H54 (cell line): ENCODE data around the gene TMEM143.
"Not testable (repeated sequence)": the region's sequence is repeated elsewhere in the genome, so short reads cannot be mapped to it uniquely, and the experiment has no call there.

Source experiments
- DNase-seq: peaks from one replicate; pipeline ENCODE4 v3.0.0; 2011; ENCODE audit warnings: low spot score, mixed read lengths; ENCODE audit not compliant: insufficient read length
- FAIRE-seq: peaks from 3 replicates; lab custom pipeline; 2011; peaks lifted over from hg19 to GRCh38; lab: Jason Lieb, UNC
- POLR2A ChIP-seq: IDR thresholded peaks from 2 replicates; pipeline ENCODE4 v1.6.1; 2011; ENCODE audit warnings: low read depth, mild to moderate bottlenecking, low read length

Gene TMEM143

DNA sequence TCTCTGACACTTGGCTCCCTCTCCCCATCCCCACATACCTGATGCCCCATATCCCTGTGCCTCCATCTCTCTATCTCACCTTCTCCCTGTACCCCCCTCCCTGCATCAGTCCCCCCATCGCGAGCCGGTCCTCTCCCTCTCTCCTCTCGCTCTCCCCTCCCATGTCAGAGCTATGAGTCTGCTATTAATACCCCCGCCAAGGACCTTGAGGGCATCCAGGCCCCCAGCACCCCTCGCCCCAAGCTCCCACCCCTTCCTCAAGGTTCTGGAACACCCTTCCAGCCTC lies 31.4 kb upstream of the TMEM143 start:
- no peak for DNase-seq
- FAIRE-seq: no peak
- TF ChIP-seq POLR2A: no peak

DNA sequence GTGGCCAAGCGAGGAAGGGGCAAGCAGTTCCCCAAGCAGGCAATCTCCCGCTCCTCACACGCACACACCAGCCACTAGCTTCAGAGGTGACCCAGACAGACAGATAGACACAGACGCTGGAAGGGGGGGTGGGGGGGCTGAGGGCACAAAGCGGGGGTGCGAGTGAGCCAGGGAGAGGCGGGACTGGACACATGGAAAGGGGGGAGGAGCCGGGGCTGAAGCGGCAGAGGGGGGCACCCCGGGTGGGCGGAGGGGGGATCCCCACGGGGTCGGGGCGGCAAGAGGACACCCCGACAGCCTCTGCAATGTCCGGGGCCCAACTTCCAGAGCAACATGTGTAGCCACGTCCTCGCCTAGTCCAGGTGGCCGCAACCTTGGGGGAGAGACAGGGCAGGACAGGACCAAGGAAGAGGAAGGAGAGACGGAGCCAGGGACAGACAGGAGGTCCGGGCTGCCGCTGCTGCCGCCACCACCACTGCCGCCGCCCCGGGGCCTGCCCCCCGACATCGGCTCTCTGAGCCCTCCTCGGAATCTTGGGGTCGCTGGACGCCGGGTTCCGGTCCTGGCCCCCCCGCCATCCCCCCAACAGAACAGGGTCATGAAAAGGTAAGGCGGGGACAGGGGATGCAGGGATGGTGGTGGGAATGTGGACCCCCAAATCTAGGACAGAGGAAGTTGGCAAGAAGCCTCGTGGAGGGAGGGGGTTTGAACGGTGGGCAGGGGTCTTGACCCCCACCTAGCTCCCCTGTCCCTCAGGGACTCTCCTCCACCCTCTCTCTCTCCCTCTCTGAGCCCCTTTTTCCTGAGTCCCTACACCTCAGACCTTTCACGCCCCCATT lies 30.8 kb upstream of the TMEM143 start:
- FAIRE-seq: no peak
- no peak for TF ChIP-seq POLR2A
- no peak for DNase-seq

DNA sequence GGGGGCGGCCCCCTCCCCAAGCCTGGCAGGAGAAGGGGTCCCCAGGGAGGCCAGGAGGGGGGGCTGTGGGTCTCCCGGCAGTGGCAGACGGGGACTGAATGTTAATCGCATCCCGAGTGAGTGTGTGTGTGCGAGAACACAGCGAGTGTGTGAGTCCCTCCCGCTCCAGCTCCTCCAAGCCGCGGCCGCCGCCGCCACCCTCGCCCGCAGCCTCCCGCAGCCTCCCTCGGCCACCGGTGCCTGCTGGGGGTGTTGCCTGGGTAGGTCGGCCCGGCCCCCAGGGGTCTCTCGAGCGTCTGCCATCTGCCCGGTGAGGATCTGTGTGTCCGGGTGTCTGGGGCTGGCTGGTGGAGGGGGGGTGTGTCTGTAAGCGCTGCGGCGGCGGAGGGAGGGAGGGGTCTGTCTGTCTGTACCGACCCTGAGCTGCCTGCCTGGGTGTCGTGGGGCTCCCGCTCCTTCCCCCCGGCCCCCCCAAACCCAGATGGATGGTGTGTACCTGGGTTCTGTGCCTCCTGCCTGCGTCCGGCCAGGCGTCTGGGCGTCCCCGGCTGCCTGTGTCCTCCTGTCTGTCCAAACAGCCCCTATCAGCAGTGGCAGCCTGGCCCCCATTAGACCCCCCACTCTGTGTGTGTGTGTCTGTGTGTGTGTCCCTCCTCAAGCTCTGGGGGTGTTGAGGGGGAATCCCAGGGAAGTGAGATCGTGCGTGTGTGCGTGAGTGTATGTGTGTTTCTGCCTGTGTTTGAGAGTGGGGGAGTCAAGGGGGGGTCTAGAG lies 30.0 kb upstream of the TMEM143 start, which contains the start of gene GRIN2D:
TSS of gene GRIN2D (plus strand) at position 110 of the 772 bp plus-strand sequence. CDS start 4,725 bp downstream, outside the sequence.
- no peak for DNase-seq
- no peak for FAIRE-seq

DNA sequence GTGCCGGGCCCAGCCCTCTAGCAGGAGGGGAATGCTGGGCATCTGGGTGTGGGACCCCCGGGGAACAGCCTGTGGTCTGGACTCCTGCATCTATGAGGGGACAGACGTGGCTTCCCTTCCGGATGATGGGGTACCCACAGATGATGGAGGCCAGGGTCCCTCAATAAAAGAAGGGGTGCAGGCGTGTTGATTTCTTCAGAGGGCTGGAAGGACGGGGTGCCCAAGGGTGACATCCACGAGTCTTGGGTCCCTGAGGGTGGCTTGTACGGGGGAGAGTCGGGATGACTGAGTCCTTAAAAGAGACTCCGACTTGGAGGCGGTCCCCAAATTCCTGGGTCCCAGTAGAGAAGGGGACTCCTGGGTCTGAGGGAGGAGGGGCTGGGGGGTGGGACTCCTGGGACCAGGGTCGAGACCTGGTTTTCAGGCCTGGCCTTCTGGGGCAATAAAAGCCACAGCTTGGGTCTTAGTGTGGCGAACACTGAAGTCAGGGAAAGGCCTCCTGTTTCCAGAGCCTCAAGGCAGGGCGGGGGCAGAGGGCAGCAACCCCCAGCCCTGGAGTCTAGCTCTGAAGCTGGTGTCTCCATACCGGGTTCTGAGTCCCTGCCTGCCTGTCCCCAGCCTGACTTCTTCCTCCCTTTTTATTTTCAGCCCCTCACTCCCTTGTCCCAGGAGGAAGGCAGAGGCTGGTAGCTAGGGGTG lies 29.3 kb upstream of the TMEM143 start:
- DNase-seq: no peak
- FAIRE-seq: no peak
- TF ChIP-seq POLR2A: no peak

More for the DNA sequence above, 30.0 kb upstream of the TMEM143 start, which contains the start of gene GRIN2D:
- TF ChIP-seq POLR2A: no peak

DNA sequence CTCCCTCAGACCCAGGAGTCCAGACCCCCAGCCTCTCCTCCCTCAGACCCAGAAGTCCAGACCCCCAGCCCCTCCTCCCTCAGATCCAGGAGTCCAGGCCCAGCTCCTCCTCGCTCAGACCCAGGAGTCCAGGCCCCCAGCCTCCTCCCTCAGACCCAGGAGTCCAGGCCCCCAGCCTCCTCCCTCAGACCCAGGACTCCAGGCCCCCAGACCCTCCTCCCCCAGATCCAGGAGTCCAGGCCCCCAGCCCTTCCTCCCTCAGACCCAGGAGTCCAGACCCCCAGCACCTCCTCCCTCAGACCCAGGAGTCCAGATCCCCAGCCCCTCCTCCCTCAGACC lies 28.2 kb upstream of the TMEM143 start:
- DNase-seq, FAIRE-seq: not testable (repeated sequence)

DNA sequence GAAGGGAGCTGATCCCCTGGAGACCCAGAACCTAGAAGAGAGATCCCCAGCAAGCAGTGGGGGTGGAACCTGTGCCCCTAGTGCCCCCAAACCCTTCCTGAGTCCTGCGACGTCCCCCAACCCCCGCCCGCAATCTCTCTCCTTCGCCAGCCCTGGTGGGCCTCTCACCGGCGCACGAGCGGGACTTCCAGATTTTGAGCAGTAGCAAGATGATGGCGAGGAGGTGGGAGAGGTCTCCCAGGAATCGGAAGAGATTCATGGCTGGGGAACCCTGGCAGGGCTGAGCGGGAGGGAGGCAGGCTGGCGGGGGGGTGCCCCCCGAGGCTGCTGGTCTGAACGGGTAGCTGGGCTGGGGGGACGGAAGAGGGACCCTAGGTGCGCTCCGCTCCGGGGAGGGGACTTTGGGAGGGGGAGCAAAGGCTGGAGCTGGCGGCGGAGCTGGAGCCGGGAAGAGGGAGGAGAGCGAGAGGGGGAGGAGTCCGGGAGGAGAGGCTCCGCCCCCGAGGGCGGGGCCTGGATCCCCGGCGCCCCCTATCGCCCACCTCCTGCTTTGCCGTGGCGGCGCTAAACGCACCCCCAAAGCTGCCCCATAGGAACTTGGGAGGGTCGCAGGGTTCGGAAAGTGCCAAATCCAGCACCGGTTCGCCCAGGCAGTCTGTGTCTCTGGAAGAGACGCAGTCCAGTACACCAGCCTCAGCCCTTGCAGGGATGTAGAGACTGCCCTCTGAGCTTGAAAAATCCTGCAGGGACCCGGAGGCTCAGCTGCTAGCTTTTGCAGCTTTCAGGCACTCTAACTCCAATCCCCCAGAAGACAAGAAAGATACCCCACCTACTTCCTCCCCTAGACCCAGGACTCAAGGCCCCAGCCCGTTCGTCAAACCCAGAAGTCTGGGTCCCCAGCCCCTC lies 27.6 kb upstream of the TMEM143 start, which contains the start of gene KDELR1:
TSS of gene KDELR1 (minus strand) at position 452 of the 906 bp plus-strand sequence. CDS start at position 259, 193 bp downstream.
- FAIRE-seq: no peak
- no peak; the same call in 1 of the 2 replicates for TF ChIP-seq POLR2A
- no peak for DNase-seq

DNA sequence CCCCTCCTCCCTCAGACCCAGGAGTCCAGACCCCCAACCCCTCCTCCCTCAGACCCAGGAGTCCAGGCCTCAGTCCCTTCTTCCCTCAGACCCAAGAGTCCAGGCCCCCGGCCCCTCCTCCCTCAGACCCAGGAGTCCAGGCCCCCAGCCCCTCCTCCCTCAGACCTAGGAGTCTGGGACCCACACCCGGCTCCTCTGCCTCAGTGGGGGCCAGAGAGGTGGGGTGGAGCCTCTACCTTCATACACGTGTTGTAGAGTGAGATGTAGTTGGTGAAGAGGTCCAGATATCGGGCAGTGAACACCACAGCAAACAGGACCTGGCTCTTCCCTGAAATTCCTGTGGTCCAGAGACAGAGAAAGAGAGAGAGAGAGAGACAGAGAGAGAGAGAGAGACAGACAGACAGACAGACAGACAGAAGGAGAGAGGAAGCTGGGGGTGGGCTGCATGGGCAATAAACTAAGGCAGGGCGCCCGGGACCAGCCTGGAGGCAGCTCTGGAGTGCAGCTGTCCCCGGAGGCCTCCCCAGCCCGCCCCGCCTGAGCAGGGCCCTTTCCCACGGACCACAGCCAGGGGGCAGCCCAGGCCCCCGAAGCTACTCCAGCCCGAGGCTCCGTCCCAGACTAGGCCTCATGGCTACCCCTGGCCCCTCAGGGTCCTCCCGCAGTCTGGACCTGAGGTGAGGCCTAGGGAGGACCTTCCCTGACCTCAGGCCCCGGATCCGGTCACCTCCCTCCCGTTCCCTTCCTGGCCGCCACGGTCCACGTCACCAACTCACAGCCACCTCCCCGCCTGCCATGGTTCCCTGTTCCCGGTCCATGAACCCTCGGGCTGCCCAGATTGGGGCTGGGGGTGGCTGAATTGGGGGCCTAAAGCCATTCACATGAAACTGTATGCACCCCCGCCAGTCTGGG lies 26.7 kb upstream of the TMEM143 start:
- TF ChIP-seq POLR2A: no peak
- no peak for FAIRE-seq
- DNase-seq: no peak

DNA sequence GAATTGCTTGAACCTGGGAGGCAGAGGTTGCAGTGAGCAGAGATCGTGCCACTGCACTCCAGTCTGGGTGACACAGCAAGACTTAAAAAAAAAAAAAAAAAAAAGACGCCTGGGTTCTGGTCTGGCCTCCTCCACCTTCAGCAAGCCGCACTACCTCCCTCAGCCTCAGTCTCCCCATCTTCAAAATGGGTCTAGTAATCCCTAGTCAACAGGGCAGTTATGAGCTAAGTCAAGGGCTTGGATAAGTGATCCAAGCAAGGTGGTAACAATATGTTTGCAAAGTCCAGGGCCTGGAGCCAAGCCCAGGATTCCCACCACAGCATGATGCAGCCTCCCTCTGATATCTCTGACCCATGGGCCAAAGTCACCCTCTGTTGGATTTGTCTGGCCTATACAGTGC lies 23.2 kb upstream of the TMEM143 start:
- DNase-seq (no peak), FAIRE-seq (no peak)
- no peak for TF ChIP-seq POLR2A

DNA sequence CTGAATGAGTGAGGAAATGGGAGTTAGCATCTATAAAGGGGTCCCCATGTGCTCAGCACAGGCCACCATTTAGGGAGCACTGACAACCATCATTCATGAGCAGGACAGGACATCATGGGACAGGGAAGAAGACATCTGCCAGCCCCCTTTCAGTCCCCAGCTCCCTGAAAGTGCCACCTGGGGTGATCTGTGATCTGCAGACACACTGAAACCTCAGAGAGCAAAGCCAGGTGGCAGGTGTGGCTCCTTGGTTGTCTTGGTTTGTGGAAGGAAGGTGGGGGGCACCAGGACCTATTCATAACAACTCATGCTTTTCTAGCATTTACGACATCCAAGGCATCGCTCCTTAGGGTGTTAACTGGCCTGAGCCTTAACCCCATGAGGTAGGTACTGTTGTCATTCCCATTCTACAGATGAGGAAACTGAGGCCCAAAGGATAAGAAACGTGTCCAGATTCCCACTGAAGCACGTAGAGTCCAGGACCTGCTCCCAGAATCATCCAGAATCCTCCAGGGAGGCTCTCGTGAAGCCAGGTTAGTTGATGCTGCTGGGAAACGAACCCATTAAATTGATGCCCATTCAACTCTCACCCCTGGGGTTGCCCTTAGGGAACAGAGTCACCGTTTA lies 21.8 kb upstream of the TMEM143 start:
- TF ChIP-seq POLR2A: no peak
- no peak for FAIRE-seq
- DNase-seq: no peak

DNA sequence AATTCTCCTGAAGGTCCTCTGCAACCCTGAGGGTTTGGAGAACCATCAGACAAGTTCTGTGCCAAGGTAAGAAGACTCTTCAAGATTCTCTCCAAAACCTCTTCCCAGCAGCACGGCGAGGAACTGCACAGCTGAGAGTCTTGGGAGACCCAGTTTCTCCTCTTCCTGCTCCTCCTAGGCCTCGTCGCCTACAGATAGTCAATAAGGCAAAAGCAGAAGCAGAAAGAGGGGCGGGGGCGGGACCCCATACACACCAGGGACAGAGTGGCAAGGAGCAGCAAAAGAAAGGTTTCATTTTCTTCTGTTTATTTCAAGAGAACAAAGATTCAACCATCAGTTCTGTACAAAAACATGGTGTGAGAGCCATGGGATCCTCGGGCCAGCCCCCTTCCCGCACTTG lies 18.5 kb upstream of the TMEM143 start:
- no peak for FAIRE-seq
- no peak for DNase-seq
- TF ChIP-seq POLR2A: no peak

DNA sequence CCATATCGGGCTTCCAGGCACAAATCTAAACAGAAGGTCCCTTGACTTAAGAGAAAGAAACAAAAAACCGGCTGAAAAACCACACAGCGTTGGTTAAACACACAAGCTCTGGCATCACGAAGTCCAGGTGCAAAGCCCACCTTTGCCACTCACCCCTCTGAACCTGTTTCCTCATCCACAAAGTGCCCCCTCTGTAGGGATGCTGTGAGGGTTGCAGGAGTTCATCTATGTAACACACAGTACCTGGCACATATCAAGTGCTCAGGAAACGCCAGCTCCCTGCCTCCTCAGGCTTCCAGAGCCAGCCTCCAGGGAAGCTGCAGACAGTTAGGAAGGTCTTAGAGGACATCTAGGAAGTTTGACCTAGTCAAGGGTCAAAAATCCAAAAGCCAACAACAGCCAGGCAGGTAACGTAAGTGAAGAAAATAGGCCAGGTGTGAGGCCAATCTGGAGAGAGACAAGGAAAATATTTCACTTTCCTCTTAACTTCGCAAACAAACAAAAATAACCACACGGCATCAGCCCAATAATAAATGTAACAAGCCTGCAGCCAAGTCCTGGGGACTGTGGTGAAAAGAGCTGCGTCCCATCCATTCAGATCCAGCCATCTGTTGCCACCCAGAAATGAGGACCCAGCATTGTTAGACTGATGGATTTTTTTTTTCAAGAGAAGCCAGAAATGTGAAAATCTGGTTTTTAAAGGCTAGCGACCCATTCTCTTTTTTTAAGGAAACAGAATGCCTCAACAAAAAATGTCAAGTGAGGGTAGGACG lies 17.6 kb upstream of the TMEM143 start:
- FAIRE-seq: no peak
- DNase-seq: no peak
- no peak for TF ChIP-seq POLR2A
